HG02678 (cell line): Measurements from ENCODE around the gene MICOS13.

ENCODE experiments used
- ATAC-seq: cut with Tn5 transposase; IDR thresholded peaks from one replicate; pipeline ENCODE4 v1.9.1; 2021; ENCODE audit warnings: mild to moderate bottlenecking, moderate library complexity; ENCODE audit not compliant: unreplicated experiment

Gene MICOS13

DNA sequence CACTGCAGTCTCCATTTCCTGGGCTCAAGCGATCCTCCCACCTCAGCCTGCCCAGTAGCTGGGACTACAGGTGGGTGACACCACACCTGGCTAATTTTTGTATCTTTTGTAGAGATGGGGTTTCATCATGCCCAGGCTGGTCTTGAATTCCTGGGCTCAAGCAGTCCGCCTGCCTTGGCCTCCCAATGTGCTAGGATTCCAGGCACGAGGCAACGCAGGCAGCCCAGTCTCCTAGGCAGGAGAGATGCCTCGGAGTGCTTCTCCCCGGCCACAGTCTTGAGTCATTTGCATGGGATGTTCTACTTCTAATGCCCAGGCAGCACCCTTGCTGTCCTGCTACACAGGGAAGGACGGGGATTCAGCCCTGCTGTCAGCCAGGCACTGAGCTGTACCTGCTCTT, 8.7 kb downstream of the MICOS13 start:
- ATAC-seq = no peak

DNA sequence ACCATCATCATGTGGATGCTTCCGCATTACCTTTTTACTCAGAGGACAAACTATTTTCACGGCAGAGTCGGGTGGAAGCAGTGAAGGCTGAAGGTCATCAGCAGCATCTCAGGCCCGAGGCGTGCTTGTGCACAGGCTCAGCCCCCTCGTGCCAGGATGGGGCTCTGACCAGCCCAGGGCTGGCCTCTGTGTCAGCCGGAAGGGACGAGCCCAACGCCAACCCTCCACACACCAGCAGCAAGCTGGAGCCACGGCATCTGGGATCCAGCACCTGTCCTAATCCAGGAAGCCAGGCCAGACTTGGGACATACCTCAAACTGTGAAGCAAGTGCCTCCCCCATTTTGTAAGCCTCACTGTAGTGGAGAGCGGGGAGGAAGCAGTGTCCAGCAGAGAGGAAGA, 11.1 kb downstream of the MICOS13 start:
- no peak for ATAC-seq

- ATAC-seq = no peak
Measured at GRCh38 chr19:5667751-5668271, 12.5 kb downstream of the MICOS13 start.

DNA sequence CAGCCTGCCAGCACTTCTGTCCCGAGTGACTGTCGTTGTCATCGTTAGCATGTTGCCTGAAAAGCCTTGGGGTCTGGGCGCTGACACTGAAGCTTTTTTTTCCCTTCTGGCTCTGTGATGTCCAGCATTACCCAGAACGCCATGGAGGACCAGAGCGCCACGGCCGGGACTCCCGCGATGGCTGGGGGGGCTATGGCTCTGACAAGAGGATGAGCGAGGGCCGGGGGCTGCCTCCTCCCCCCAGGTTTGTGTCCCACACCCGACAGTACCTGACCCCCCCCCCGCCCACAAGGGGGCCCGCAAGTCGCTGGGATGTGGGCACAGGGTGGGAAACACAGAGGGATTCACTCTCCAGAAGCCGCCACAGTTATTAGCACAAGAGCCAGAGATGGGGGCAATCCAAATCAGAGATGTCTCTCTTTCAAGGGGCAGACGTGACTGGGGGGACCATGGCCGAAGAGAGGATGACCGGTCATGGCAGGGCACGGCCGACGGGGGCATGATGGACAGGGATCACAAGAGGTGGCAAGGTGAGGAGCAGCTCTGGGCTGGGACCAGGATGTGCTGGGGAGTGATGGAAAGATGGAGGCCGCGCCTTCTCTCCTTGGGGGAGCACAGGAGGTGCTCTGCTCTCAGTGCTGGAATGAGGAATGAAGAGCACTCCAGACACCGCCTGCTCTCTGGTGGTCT, 13.2 kb downstream of the MICOS13 start:
- no peak for ATAC-seq

- ATAC-seq = no peak
Measured at GRCh38 chr19:5665781-5666513, 14.4 kb downstream of the MICOS13 start.

GRCh38 chr19:5664515-5664914, 15.8 kb downstream of the MICOS13 start:
- no peak for ATAC-seq

DNA sequence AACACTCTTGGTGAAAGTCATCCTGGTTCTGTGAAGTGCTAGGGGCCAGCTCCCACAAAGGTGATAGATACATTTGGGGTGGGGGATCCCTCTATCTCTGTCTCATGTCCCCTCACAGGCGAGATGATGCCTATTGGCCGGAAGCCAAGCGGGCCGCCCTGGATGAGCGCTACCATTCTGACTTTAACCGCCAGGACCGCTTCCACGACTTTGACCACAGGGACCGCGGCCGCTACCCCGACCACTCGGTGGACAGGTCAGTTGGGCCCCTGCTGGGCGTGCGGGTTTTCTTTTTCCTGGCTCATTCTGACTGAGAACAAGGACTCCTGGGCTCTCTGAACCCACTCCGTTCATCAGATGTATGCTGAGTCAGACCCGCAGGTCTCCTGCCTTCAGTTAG, 16.4 kb downstream of the MICOS13 start:
- no peak for ATAC-seq

- no peak for ATAC-seq
Measured at GRCh38 chr19:5661483-5661882, 18.8 kb downstream of the MICOS13 start.

DNA sequence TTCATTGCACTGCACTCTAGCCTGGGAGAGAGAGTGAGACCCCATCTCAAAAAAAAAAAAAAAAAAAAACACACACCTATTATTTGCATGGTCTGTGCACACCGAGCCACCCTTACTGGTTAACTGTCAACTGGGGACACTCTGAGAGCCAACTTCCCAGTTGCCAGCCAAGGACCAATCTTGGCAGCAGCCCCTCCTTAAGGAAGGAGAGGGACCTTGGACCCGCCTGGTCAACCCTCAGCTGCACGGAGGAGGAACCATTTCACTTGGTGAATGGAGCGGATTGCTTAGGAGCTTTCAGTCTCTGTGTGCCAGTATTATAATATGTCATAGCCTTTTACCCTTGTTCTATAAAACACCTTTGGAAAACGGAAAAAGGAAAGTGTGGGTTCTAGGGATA, 24.9 kb downstream of the MICOS13 start:
- ATAC-seq = no peak

GRCh38 chr19:5654931-5655330, 25.4 kb downstream of the MICOS13 start:
- ATAC-seq = no peak

DNA sequence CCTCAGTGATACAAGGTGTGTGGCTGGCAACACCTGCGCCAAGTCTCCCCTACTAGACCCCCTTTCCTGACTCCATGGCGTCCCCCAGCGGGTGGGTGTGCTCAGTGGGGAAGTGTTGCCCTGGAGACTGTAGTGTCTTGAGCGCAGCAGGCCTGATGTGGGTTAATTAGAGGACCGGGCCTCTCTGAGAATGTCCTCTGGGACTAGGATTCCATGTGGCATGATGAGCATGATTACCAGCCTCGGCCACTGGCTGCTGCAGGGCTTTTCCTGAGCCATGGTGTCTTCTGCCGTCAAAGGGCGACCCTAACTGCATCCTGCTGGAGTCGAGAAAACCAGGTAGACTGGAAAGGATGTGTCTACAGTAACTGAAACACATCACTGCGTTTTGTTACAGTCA, 28.1 kb downstream of the MICOS13 start:
- no peak for ATAC-seq

GRCh38 chr19:5651361-5651760, 29.0 kb downstream of the MICOS13 start:
- no peak for ATAC-seq

DNA sequence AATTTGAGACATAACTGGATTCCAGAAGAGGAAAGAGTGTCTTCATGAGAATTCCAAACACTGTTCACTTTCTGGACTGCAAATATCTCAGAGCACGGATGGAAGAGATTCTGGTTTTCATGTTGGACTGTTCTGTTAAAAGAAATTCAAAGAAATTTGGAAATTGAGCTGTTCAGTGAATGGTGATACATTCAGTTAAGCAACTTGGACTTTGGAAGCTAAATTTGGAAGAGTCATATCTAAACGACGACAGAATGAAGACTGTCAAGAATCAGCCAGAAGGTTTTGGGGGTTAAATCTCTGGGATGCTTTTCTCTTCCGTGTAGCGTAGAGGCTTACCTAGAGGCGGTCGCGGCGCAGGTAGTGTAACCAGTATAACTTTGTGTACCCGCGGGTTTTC, 31.9 kb downstream of the MICOS13 start:
- ATAC-seq = no peak

- no peak for ATAC-seq
Measured at GRCh38 chr19:5646703-5647102, 33.6 kb downstream of the MICOS13 start.

- ATAC-seq = no peak
Measured at GRCh38 chr19:5645409-5645808, 34.9 kb downstream of the MICOS13 start.

DNA sequence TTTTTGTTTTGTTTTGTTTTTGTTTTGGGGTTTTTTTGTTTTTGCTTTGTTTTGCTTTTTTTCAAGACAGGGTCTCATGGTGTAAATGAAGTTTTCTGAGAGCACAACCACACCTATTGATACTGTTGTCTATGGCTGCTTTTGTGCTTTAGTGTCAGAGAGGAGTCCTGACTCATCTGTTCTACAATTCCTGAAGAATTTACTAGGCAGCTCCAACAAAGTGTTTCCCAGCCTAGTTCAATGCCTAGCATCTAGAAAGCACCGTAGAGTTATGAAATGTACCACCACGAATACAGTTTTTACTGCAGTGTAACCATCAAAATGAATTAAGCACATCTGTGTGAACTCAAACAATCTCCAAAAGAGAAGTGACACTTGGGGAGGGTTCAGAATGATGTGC, 36.3 kb downstream of the MICOS13 start:
- ATAC-seq = no peak

- ATAC-seq = no peak
Measured at GRCh38 chr19:5643060-5643459, 37.3 kb downstream of the MICOS13 start.

DNA sequence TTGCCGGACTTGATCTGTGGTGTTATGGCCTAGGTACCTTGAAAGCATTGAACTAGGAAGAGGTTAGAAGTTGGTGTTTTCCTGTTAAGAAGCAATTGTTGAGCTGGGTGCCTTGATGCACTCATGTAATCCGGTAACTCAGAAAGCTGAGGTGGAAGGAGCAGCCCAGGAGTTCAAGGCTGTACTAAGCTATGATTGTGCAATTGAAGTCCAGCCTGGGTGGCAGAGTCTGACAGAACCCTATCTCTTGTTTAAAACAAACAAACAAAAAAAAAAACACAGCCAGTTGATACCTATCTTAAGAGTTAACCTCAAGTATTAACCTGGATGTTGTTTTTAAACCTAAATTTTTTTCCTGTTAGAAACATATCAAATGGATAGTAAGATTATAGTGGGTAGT, 38.1 kb downstream of the MICOS13 start:
- no peak for ATAC-seq

- ATAC-seq = no peak
Measured at GRCh38 chr19:5641171-5641570, 39.1 kb downstream of the MICOS13 start.

GRCh38 chr19:5637971-5638370, 42.3 kb downstream of the MICOS13 start:
- no peak for ATAC-seq

DNA sequence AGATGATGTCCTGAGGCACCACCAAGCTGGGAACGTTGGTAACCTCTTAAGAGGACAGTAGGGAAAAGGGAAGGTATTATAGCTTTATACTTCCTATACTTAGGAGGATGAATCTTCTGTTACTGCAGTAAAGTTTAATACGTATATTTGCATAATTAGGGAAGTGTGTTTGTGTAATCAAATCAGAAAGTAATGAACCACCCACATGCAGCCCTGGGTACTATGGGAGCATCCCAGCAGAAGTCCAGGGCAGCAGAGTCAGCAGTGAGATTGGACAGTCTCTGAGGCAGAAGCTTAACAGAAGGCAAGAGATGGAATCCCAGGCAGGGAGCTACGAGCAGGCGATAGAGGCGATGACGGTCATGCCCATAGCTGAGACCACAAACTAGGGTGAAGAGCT, 44.9 kb downstream of the MICOS13 start:
- no peak for ATAC-seq

DNA sequence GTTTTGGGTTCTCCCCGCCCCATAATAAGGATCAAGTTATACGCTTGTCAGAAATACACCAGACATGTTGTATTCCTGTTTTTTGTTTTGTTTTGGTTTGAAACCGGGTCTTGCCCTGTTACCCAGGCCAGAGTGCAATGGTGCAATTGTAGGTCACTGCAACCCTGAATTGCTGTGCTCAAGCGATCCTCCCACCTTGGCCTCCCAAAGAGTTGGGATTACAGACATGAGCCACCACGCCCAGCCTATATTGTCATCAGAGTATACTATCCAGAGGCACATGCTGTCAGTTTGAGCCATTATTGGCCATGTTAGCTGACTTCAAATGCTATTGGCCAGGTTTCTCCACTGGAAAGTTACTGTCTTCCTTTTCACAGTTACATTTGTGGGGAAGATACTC, 47.7 kb downstream of the MICOS13 start:
- ATAC-seq = no peak

- no peak for ATAC-seq
Measured at GRCh38 chr19:5632241-5632612, 48.1 kb downstream of the MICOS13 start.
